ENCODE results near the gene USP15. TPM values are rescaled to one million over a fixed set of nuclear protein-coding genes. Genes with fewer than 3 reads are reported as not detected.
A peak's percentile ranks its signal among the peaks of the same experiment; 100 is the strongest.

The USP15 gene
- total RNA-seq, 3 donors from 2014 or later (not counting 1 experiment from before 2014, with no cell fraction given): 188 to 251 (median 197) TPM

- H3K27me3 ChIP-seq (ENCODE audit: control insufficient read depth, insufficient read depth, low read length): no peaks in the 10 kb centered on the region
- TF ChIP-seq CTCF (IDR thresholded peaks at IDR 0.05): no peak
- Mint-ChIP-seq H3K36me3 (peaks cover 12% of the 10 kb centered on the region), H3K4me1 (peaks cover 52 to 69% of the 10 kb centered on the region in 2 donors), H3K9me3 (peaks cover 0 to 2% of the 10 kb centered on the region in 2 donors), H3K4me3 (no peak overlapping the region), H3K27me3 (ENCODE audit: low read depth in 2 of 2) (no peaks in the 10 kb centered on the region), H3K27ac (peak overlapping the region in 1 of 2 donors; percentile 13)
- WGBS (ENCODE audit: insufficient coverage): 93% methylated on average over 5 of the region's 7 CpGs
- H3K4me3 ChIP-seq (ENCODE audit: low read length): no peak overlapping the region
- peaks cover 53% of the 10 kb centered on the region for H3K36me3 ChIP-seq (ENCODE audit: control insufficient read depth, insufficient read depth, low read length)
- ATAC-seq (no peak), DNase-seq (no peak)
- H3K9me3 ChIP-seq (ENCODE audit: control insufficient read depth, insufficient read depth, low read length): no peaks in the 10 kb centered on the region
- H3K27ac ChIP-seq (ENCODE audit: low read length): no peak overlapping the region
- no peaks in the 10 kb centered on the region for H3K4me1 ChIP-seq (ENCODE audit: control insufficient read depth, insufficient read depth, low read length)
- intact Hi-C loops (cut with micrococcal nuclease): no loop called here
Observed at GRCh38 chr12:62306569-62307530, 46.6 kb downstream of the USP15 start.

- Mint-ChIP-seq H3K4me1 (peaks cover 51 to 69% of the 10 kb centered on the region in 2 donors), H3K36me3 (peaks cover 12% of the 10 kb centered on the region)
Observed at GRCh38 chr12:62308201-62308600, 48.0 kb downstream of the USP15 start.

GRCh38 chr12:62313727-62314380 is 53.6 kb downstream of the USP15 start:
- H3K27me3 Mint-ChIP-seq (ENCODE audit: low read depth in 2 of 2): no peaks in the 10 kb centered on the region
- no peak for TF ChIP-seq CTCF (IDR thresholded peaks at IDR 0.05)
- no peak overlapping the region for H3K27ac ChIP-seq (ENCODE audit: low read length)
- H3K9me3 Mint-ChIP-seq: no peaks in the 10 kb centered on the region
- WGBS (ENCODE audit: insufficient coverage): 60% methylated on average over 1 of the region's 2 CpGs
- H3K4me1 Mint-ChIP-seq: peaks cover 41 to 44% of the 10 kb centered on the region in 2 donors
- no peak for DNase-seq
- H3K4me3 Mint-ChIP-seq: no peak overlapping the region
- H3K36me3 Mint-ChIP-seq: no peaks in the 10 kb centered on the region
- H3K9me3 ChIP-seq (ENCODE audit: control insufficient read depth, insufficient read depth, low read length): no peaks in the 10 kb centered on the region
- H3K4me3 ChIP-seq (ENCODE audit: low read length): no peak overlapping the region
- H3K27me3 ChIP-seq (ENCODE audit: control insufficient read depth, insufficient read depth, low read length): no peaks in the 10 kb centered on the region
- intact Hi-C loops (cut with micrococcal nuclease): no loop called here
- H3K4me1 ChIP-seq (ENCODE audit: control insufficient read depth, insufficient read depth, low read length): no peaks in the 10 kb centered on the region
- H3K36me3 ChIP-seq (ENCODE audit: control insufficient read depth, insufficient read depth, low read length): peaks cover 13% of the 10 kb centered on the region
- peak overlapping the region in 1 of 2 donors; percentile 30 for H3K27ac Mint-ChIP-seq
- no peak for ATAC-seq

More at GRCh38 chr12:62308201-62308600, 48.0 kb downstream of the USP15 start:
- no peak overlapping the region for H3K4me3 ChIP-seq (ENCODE audit: low read length)
- WGBS (ENCODE audit: insufficient coverage): 100% methylated on average over 1 of the region's 3 CpGs
- intact Hi-C loops (cut with micrococcal nuclease): no loop called here
- H3K4me1 ChIP-seq (ENCODE audit: control insufficient read depth, insufficient read depth, low read length): no peaks in the 10 kb centered on the region
- no peak for TF ChIP-seq CTCF (IDR thresholded peaks at IDR 0.05)
- no peak for DNase-seq
- no peaks in the 10 kb centered on the region for H3K27me3 ChIP-seq (ENCODE audit: control insufficient read depth, insufficient read depth, low read length)
- ATAC-seq: no peak
- H3K9me3 Mint-ChIP-seq: peaks cover 0 to 2% of the 10 kb centered on the region in 2 donors
- H3K27ac ChIP-seq (ENCODE audit: low read length): no peak overlapping the region
- peak overlapping the region; percentile 18 to 62 for H3K27ac Mint-ChIP-seq
- H3K36me3 ChIP-seq (ENCODE audit: control insufficient read depth, insufficient read depth, low read length): peaks cover 48% of the 10 kb centered on the region
- H3K27me3 Mint-ChIP-seq (ENCODE audit: low read depth in 2 of 2): no peaks in the 10 kb centered on the region
- no peak overlapping the region for H3K4me3 Mint-ChIP-seq
- no peaks in the 10 kb centered on the region for H3K9me3 ChIP-seq (ENCODE audit: control insufficient read depth, insufficient read depth, low read length)
